Keratinocyte (primary cell): Measurements from ENCODE around the gene PNCK. TPM values are rescaled to one million over a fixed set of nuclear protein-coding genes. Genes with fewer than 3 reads are reported as not detected.

ENCODE experiments used
- DNase-seq: peaks from one replicate; pipeline ENCODE4 v3.0.0-alpha.2; 2011; ENCODE audit warnings: low read depth, missing footprints, low spot score
- FAIRE-seq: peaks from 2 replicates; lab custom pipeline; 2011; peaks lifted over from hg19 to GRCh38; lab: Jason Lieb, UNC
- H2AFZ ChIP-seq: 2 replicates; pipeline ENCODE4 v1.6.0; 2012; ENCODE audit warnings: low read length, control low read depth, inconsistent platforms; ENCODE audit not compliant: control insufficient read depth
- H3K27ac ChIP-seq: 2 replicates; pipeline ENCODE4 v1.5.1; 2011; ENCODE audit warnings: low read length; ENCODE audit not compliant: control insufficient read depth, insufficient read depth
- H3K27me3 ChIP-seq: 3 replicates; pipeline ENCODE4 v1.6.0; 2011; ENCODE audit warnings: low read length; ENCODE audit not compliant: control insufficient read depth, insufficient read depth; ENCODE audit errors: extremely low read depth
- H3K36me3 ChIP-seq, 2 experiments: 2 replicates in 1 of 2; 3 replicates in 1 of 2; pipeline ENCODE4 v1.5.1; 2011; ENCODE audit warnings: low read length in 2 of 2, mild to moderate bottlenecking in 1 of 2; ENCODE audit not compliant: control insufficient read depth in 2 of 2, insufficient read depth in 2 of 2; ENCODE audit errors: extremely low read depth in 1 of 2
- H3K4me1 ChIP-seq: 3 replicates; pipeline ENCODE4 v1.5.1; 2011; ENCODE audit warnings: low read length; ENCODE audit not compliant: control insufficient read depth, insufficient read depth; ENCODE audit errors: extremely low read depth
- H3K4me2 ChIP-seq: 3 replicates; pipeline ENCODE4 v1.6.0; 2011; ENCODE audit warnings: low read depth, low read length; ENCODE audit not compliant: control insufficient read depth, insufficient read depth; ENCODE audit errors: extremely low read depth
- H3K4me3 ChIP-seq, 3 experiments: fragments of 200-600 bp in 1 of 3; sonication (generic) in 1 of 3; 2 replicates in 2 of 3; 3 replicates in 1 of 3; pipeline ENCODE4 v1.5.1; 2011 to 2016; ENCODE audit warnings: low read length in 3 of 3, mild to moderate bottlenecking in 3 of 3, control low read depth in 2 of 3, inconsistent platforms in 1 of 3, low read depth in 1 of 3, mixed read lengths in 1 of 3, mixed run types in 1 of 3, moderate library complexity in 1 of 3; ENCODE audit not compliant: control insufficient read depth in 2 of 3, insufficient read depth in 2 of 3; ENCODE audit errors: extremely low read depth in 1 of 3
- H3K79me2 ChIP-seq: 2 replicates; pipeline ENCODE4 v1.6.0; 2012; ENCODE audit warnings: low read length; ENCODE audit not compliant: control insufficient read depth, insufficient read depth
- H3K9ac ChIP-seq: 3 replicates; pipeline ENCODE4 v1.6.0; 2011; ENCODE audit warnings: low read length; ENCODE audit not compliant: control insufficient read depth, insufficient read depth; ENCODE audit errors: extremely low read depth
- H3K9me1 ChIP-seq: 3 replicates; pipeline ENCODE4 v1.6.0; 2011; ENCODE audit warnings: low read length; ENCODE audit not compliant: control insufficient read depth, insufficient read depth; ENCODE audit errors: extremely low read depth
- H3K9me3 ChIP-seq: 2 replicates; pipeline ENCODE4 v1.5.1; 2012; ENCODE audit warnings: low read depth, low read length; ENCODE audit not compliant: control insufficient read depth
- H4K20me1 ChIP-seq: 3 replicates; pipeline ENCODE4 v1.6.0; 2011; ENCODE audit warnings: low read length; ENCODE audit not compliant: control insufficient read depth, insufficient read depth; ENCODE audit errors: extremely low read depth
- EZH2 ChIP-seq: IDR thresholded peaks from one replicate; pipeline ENCODE4 v1.6.1; 2012; ENCODE audit warnings: inconsistent platforms, mild to moderate bottlenecking, low read length, moderate library complexity
- dilution Hi-C: fragments of 300-500 bp; cut with MboI; formaldehyde crosslinking; loops from one replicate; pipeline ENCODE4 v1.7.0; 2020; ENCODE audit warnings: low sequenced_read_pairs; ENCODE audit not compliant: extremely low pct_ligation_motif_present
- polyA plus RNA-seq, 5 experiments: library from polyadenylated mRNA; depleted of rRNA in 3 of 5; stranded (reverse) in 3 of 5; stranded (forward) in 1 of 5; unstranded in 1 of 5; fragments of >200 nt; gene quantifications; 1 replicate in 1 of 5; 2 replicates in 3 of 5; 3 replicates in 1 of 5; pipeline versions ENCODE4 v1.2.1 to v1.2.3, GENCODE V29; 2011 to 2012; ENCODE audit warnings: missing spikeins in 2 of 5, low read depth in 1 of 5, low replicate concordance in 1 of 5
- TF ChIP-seq, protein P1 (sequence below), 3 experiments: IDR thresholded peaks in 1 of 3; conservative IDR thresholded peaks in 1 of 3; optimal IDR thresholded peaks in 1 of 3; 2 replicates in 2 of 3; 3 replicates in 1 of 3; pipeline versions ENCODE3 to v1.5.1; 2011; ENCODE audit warnings: low read length in 3 of 3, mild to moderate bottlenecking in 3 of 3, moderate library complexity in 2 of 3, control low read depth in 1 of 3, inconsistent platforms in 1 of 3; ENCODE audit not compliant: insufficient read depth in 2 of 3; ENCODE audit errors: extremely low read depth in 1 of 3

Gene PNCK
- polyA plus RNA-seq, 1 donor (not counting 4 experiments of a cell fraction or from before 2014, with no cell fraction given), result 0.24 TPM

DNA sequence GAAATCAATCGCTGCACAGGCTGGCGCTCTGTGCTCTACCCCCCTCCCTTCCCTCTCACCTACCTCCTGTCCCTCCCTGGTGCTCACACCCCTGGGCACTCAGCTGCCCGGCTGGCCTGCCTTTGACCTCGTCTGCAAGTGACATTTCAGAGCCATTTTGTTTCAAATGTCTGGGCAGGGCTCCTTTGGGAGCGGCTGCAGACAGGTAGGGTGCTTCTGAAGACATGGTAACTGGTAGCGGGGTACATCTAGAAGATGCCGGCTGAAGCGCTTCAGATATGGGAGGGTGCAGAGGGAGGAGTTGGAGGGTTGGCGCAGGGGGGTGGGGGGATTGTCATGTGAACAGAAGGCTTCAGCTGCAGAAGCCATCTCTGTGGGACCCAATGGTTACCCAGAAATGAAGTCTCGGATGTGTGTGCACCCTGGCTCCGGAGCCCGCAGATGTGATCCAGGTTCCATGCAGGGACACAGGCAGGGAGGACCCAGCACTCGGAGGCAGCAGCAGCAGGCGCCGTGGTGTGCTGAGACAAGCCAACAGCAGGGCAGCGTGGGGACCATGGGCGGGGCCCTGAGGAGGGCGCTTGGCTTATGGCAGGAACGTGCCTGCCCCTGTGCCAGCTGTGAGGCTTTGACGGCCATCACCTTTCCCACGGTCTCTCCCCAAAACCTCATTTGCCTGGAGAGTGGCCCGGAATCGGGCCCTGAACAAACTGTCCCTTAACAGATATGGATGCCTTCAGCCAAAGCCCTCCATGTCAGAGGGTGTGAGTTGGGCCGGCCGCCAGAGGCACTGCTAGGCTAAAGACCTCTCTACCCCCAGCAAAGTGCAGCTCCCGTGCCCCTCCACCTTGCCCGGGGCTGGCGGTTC, 34.2 kb downstream of the PNCK start:
- H3K4me3 ChIP-seq, result no peak overlapping the region
- H3K4me1 ChIP-seq, result peaks cover 3% of the 10 kb centered on the region
- DNase-seq (no peak), FAIRE-seq (no peak)
- H3K27ac ChIP-seq, result no peak overlapping the region
- no peaks in the 10 kb centered on the region for H3K79me2 ChIP-seq
- H3K36me3 ChIP-seq, result no peaks in the 10 kb centered on the region
- H3K4me2 ChIP-seq, result no peak overlapping the region
- TF ChIP-seq, protein P1, sequence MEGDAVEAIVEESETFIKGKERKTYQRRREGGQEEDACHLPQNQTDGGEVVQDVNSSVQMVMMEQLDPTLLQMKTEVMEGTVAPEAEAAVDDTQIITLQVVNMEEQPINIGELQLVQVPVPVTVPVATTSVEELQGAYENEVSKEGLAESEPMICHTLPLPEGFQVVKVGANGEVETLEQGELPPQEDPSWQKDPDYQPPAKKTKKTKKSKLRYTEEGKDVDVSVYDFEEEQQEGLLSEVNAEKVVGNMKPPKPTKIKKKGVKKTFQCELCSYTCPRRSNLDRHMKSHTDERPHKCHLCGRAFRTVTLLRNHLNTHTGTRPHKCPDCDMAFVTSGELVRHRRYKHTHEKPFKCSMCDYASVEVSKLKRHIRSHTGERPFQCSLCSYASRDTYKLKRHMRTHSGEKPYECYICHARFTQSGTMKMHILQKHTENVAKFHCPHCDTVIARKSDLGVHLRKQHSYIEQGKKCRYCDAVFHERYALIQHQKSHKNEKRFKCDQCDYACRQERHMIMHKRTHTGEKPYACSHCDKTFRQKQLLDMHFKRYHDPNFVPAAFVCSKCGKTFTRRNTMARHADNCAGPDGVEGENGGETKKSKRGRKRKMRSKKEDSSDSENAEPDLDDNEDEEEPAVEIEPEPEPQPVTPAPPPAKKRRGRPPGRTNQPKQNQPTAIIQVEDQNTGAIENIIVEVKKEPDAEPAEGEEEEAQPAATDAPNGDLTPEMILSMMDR (optimal IDR thresholded peaks at IDR 0.05 in 1 of 3, IDR thresholded peaks at IDR 0.05 in 1 of 3, conservative IDR thresholded peaks at IDR 0.05 in 1 of 3; ENCODE audit: extremely low read depth in 1 of 3, insufficient read depth in 2 of 3, low read length in 3 of 3), result no peak
- no peak for TF ChIP-seq EZH2
- H2AFZ ChIP-seq, result no peak overlapping the region
- H3K9me1 ChIP-seq, result no peaks in the 10 kb centered on the region
- dilution Hi-C loops, result no loop called here
- no peak overlapping the region for H3K9ac ChIP-seq
- H3K27me3 ChIP-seq, result peaks cover 50% of the 10 kb centered on the region
- no peaks in the 10 kb centered on the region for H3K9me3 ChIP-seq
- no peaks in the 10 kb centered on the region for H4K20me1 ChIP-seq

DNA sequence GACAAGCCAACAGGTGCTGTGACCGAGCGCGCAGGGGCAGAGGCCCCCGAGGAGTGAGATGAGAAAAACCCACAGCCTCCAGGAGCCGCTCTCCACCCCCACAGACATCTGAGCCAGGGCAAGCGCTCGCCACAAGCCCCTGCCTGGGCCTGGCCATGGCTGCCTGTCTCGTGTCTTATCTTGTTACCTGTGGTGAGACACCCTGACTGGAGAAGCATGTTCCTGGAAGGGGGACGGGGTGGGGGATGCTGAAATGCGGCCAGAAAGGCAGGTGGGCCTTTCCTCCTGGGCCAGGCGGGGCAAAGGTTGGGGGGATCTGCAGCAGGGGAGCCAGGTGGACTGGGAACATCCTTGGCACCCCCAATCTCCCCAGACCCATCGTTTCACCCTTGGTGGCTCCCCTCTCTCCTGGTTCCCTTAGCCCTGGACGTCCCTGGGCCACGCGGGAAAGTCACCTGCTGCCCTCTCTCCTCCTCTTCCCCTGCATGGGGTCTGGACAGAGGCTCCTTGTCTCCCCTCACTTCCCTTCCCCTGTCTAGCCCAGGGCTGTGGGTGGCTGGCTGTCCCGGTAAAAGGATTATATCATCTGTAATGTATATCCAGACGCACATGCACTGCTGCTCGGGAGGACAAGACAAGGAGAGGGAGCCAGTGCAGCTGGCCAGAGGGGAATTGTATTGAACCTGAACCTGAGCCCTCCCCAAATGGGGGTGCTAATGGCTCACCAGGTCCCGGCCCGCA, 35.0 kb downstream of the PNCK start:
- TF ChIP-seq, protein P1 (optimal IDR thresholded peaks at IDR 0.05 in 1 of 3, IDR thresholded peaks at IDR 0.05 in 1 of 3, conservative IDR thresholded peaks at IDR 0.05 in 1 of 3; ENCODE audit: extremely low read depth in 1 of 3, insufficient read depth in 2 of 3, low read length in 3 of 3), result no peak
- TF ChIP-seq EZH2, result no peak
- H3K36me3 ChIP-seq, result no peaks in the 10 kb centered on the region
- H3K4me2 ChIP-seq, result no peak overlapping the region
- H3K4me1 ChIP-seq, result peaks cover 3% of the 10 kb centered on the region
- no peak overlapping the region for H3K4me3 ChIP-seq
- dilution Hi-C loops, result no loop called here
- no peaks in the 10 kb centered on the region for H4K20me1 ChIP-seq
- H2AFZ ChIP-seq, result no peak overlapping the region
- no peak overlapping the region for H3K9ac ChIP-seq
- H3K9me1 ChIP-seq, result no peaks in the 10 kb centered on the region
- no peak overlapping the region for H3K27ac ChIP-seq
- H3K79me2 ChIP-seq, result no peaks in the 10 kb centered on the region
- H3K9me3 ChIP-seq, result peaks cover 2% of the 10 kb centered on the region
- peaks cover 46% of the 10 kb centered on the region for H3K27me3 ChIP-seq
- FAIRE-seq (no peak), DNase-seq (no peak)
